ENCODE results near the gene SNX3.
A peak's percentile ranks its signal among the peaks of the same experiment; 100 is the strongest.

SNX3 gene

DNA sequence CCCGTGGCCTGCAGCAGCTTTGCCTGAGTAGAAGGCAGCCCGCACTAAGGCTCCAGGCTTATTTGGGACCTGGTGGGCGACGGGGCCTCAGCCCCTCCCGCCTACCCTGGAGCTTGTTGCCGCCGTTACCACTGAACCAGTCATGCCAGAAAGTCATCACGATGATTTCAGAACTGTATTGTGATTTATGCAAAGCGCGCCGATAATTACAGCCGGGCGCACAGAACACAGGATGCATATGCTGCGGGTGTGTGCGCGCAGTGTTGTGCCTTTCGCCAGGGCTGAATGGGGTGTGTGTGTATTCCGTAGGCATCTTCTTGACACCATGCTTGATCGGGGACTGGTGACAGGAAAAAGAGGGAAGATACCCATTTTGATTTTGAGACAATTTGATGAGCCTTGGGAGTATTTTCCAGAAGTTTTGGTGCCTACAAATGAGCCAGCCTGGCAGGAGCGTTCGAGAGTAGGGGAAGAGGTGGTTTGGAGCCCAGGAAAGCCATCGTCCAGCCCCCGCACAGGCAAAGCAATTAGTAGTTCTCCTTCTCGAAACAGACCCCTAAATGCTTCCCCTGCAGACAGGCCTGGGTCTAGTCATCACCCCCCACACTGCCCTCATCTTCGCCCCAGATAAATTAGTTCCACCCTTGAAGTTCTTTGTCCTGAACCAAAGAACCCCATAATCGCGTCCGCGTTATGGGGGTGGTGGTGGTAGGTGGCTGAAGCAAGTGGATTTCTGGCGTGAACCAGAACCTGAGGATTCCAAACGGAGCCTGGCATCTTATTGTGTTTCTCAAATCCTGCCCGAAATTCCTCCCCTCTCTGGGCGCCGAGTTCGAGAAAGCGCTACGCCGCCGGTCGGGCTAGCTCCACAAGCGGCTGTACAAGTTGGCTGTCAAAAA, 96.9 kb downstream of the SNX3 start:
- TF ChIP-seq, protein P1, sequence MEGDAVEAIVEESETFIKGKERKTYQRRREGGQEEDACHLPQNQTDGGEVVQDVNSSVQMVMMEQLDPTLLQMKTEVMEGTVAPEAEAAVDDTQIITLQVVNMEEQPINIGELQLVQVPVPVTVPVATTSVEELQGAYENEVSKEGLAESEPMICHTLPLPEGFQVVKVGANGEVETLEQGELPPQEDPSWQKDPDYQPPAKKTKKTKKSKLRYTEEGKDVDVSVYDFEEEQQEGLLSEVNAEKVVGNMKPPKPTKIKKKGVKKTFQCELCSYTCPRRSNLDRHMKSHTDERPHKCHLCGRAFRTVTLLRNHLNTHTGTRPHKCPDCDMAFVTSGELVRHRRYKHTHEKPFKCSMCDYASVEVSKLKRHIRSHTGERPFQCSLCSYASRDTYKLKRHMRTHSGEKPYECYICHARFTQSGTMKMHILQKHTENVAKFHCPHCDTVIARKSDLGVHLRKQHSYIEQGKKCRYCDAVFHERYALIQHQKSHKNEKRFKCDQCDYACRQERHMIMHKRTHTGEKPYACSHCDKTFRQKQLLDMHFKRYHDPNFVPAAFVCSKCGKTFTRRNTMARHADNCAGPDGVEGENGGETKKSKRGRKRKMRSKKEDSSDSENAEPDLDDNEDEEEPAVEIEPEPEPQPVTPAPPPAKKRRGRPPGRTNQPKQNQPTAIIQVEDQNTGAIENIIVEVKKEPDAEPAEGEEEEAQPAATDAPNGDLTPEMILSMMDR (IDR thresholded peaks at IDR 0.05; ENCODE audit: insufficient read depth, low read depth, low read length, missing control alignments) = no peak
- peak; percentile 64 for DNase-seq (ENCODE audit: low read depth)
- H3K4me3 ChIP-seq (ENCODE audit: low read length) = no peak overlapping the region

DNA sequence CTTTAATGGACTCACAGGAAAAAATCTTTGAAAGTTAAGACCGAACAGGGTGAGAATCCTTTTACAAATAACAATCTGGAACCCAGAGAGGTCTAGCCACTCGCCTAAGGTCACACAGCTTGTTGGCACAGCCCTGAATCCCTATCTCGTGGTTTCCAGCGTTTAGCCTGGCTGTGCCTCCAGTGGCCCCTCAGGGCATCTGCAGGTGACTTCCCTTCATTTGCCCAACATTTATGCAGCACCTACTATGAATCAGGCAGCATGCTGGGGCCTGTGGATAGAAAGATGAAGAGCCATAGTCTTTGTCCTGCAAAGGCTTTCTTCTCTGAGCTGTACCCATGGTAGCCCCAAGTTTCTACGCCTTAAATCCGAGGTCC, 97.6 kb downstream of the SNX3 start:
- TF ChIP-seq, protein P1 (IDR thresholded peaks at IDR 0.05; ENCODE audit: insufficient read depth, low read depth, low read length, missing control alignments) = no peak
- no peak overlapping the region for H3K4me3 ChIP-seq (ENCODE audit: low read length)
- peak; percentile 72 for DNase-seq (ENCODE audit: low read depth)

DNA sequence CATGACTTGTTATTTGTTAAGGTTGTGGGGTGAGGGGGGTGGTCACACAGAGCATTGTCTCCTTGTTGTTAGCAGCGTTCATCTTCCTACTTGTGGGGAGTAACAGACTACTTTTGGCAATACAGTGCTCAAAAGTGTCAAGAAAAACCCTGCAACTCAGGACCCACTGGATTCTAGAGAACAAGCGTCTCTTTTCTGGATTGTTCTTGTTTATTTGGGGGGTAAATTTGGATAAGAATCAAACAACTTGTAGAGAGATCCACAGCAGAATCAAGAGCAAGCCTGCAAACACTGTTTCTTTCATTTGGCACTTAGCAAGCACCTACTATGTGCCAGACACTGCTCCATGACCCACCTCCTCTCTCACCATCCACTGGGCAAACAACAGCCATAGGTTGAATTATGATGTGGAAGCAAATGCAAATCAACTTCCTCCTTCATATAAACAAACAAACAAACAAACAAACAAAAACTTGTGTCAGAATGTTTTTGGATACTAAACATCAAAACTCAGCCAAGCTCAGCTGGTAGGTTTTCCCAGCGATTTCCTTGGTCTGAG, 99.0 kb downstream of the SNX3 start:
- no peak overlapping the region for H3K4me3 ChIP-seq (ENCODE audit: low read length)
- TF ChIP-seq, protein P1 (IDR thresholded peaks at IDR 0.05; ENCODE audit: insufficient read depth, low read depth, low read length, missing control alignments) = no peak
- DNase-seq (ENCODE audit: low read depth) = no peak
